ENCODE results near the gene PAEP.

Gene PAEP

DNA sequence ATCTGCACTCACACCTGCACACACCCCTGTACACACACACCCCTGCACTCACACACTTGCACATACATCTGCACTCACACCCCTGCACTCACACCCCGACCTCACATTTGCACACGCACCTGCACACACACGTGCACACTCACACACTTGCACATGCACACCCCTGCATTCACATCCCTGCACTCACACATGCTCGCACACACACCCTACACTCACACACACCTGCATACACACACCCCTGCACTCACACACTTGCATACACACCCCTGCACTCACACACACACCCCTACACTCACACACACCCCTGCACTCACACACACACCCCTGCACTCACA, 50.3 kb downstream of the PAEP start:
- no peak for TF ChIP-seq ZFX (IDR thresholded peaks at IDR 0.05)
- TF ChIP-seq, protein P1, sequence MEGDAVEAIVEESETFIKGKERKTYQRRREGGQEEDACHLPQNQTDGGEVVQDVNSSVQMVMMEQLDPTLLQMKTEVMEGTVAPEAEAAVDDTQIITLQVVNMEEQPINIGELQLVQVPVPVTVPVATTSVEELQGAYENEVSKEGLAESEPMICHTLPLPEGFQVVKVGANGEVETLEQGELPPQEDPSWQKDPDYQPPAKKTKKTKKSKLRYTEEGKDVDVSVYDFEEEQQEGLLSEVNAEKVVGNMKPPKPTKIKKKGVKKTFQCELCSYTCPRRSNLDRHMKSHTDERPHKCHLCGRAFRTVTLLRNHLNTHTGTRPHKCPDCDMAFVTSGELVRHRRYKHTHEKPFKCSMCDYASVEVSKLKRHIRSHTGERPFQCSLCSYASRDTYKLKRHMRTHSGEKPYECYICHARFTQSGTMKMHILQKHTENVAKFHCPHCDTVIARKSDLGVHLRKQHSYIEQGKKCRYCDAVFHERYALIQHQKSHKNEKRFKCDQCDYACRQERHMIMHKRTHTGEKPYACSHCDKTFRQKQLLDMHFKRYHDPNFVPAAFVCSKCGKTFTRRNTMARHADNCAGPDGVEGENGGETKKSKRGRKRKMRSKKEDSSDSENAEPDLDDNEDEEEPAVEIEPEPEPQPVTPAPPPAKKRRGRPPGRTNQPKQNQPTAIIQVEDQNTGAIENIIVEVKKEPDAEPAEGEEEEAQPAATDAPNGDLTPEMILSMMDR (conservative IDR thresholded peaks at IDR 0.05): no peak
- no peak overlapping the region for H3K27ac ChIP-seq

DNA sequence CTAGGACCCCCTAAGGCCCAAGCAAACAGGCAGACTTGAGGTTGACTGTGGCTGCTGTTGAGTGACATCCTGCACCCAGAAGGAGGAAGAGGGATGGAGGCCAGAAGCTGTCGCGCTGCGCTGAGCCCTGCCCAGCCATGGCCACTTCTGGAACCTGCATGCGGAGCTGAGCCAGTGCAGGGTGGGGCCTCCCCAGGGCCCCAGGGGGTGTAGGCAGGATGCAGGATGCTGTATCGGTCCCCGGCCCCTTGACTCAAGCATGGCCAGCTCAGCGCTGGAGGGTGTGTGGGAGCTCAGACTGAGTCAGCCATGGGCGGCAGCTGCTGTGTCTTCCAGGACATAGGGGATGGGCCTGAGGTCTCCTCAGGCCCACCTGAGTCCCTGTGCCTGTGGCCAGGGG, 50.9 kb downstream of the PAEP start:
- no peak overlapping the region for H3K27ac ChIP-seq
- no peak for TF ChIP-seq ZFX (IDR thresholded peaks at IDR 0.05)
- TF ChIP-seq, protein P1 (conservative IDR thresholded peaks at IDR 0.05): no peak

DNA sequence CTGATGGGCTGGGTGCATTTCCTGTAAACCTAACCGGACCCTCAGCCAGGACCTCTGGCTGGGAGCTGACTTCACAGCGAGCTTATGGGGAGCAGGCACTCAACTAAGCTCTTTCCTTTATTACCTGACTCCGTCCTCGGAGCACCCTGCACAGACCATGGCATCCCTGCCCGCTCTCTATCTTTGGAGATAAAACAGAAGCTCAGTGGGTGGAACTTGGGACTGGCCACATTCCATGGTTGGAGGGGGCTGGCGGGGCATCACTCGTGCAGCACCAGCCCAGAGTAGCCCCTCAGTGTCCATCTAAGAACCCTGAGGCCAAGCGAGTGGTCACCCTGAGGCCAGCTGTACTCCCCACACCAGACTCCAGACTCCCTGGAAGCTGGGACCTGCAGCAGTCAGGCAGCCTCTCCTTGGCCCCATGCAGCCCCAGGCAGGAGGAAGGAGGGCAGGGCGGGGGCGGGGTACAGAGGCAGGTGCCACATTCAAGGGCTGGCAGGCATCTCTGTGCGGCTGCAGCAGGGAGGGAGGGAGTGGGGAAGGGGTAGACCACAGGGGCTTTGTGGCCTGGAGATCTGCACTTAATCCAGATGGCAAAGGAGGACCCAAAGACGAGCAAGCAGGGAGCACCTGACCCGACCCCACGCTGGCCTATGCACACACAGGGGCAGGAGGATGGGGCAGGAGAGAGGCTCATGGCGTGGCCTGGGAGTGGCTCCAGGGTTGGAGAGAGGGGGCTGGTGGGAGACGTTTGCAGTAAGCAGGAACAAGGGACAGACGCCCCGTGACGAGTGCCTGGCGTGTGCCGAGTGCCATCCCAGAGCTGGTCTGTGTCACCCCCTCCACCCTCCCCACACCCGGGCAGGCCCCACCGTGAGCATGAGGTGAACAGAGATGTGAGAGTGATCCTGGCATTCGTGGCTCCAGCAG, 51.7 kb downstream of the PAEP start:
- no peak overlapping the region for H3K27ac ChIP-seq
- TF ChIP-seq ZFX (IDR thresholded peaks at IDR 0.05): no peak
- TF ChIP-seq, protein P1 (conservative IDR thresholded peaks at IDR 0.05): no peak

DNA sequence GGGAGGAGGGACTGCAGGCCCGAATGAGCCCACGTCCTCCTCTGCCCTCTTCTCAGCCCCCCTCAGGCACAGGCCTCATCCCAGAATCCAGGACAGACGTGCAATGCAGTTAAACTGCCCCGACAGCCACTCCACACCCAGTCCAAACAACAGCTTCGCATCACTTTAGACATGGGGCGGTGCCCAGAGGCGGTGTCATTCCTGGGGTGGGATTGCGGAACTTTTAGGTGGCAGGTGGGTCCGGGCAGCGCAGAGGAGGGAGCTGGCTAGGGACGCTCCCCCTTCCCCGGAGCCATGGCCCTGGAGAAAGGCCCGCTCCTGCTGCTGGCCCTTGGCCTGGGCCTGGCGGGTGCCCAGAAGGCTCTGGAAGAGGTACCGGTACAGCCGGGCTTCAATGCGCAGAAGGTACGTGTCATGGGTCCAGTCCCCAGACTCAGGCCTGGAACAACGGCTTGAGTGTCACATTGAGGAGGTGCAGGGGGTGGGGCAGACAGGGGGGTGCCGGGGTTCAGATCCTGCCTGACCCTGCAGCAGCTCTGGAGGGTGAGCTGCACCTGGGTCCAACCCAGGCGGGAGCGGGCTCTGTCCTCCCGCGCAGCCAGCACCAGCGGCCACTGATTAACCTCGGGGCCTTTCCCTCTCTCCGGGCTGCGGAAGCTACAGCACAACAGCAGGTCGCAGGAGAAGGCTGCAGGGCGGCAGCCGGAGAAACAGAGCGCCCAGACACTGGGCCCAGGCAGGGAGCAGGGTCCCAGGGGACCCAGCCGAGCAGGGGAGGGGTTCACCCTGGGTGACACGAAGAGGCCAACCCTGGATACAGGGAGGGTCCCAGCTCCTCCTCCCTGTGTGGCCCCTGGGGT, 52.6 kb downstream of the PAEP start:
- TF ChIP-seq, protein P1 (conservative IDR thresholded peaks at IDR 0.05): no peak
- TF ChIP-seq ZFX (IDR thresholded peaks at IDR 0.05): no peak

DNA sequence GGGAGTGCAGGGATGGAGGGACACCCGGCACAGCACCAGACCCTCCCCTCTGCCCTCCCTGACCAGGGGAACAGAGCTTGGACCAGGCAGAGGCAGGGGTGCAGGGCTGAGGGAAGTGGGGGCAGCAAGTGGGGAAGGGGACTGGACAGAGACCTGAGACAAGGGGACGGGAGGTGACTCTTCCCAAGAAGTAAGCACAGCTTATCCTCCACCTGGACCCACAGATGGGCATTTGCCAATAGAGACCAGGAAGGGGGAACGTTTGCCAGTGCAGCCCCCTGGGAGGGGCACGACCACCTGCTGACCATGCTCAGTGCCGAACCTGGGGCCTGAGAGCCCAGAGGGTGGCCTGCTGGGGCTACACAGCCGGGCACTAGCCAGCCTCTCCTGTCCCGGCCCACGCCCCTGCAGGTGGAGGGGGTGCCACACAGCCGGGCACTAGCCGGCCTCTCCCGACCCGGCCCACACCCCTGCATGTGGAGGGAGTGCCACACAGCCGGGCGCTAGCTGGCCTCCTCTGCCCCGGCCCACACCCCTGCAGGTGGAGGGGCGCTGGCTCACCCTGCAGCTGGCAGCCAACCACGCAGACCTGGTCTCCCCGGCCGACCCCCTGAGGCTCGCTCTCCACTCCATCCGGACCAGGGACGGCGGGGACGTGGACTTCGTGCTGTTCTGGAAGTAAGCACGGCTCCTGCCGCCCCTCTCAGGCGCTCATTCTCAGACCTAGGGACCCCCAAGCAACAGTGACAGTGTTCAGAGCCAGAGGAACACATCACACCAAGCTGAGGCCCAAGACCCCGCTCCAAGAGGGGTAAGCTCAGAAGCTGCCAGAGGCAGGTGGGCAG, 53.5 kb downstream of the PAEP start:
- TF ChIP-seq ZFX (IDR thresholded peaks at IDR 0.05): no peak
- TF ChIP-seq, protein P1 (conservative IDR thresholded peaks at IDR 0.05): no peak
- no peak overlapping the region for H3K27ac ChIP-seq

More for the DNA sequence above, 52.6 kb downstream of the PAEP start:
- no peak overlapping the region for H3K27ac ChIP-seq

DNA sequence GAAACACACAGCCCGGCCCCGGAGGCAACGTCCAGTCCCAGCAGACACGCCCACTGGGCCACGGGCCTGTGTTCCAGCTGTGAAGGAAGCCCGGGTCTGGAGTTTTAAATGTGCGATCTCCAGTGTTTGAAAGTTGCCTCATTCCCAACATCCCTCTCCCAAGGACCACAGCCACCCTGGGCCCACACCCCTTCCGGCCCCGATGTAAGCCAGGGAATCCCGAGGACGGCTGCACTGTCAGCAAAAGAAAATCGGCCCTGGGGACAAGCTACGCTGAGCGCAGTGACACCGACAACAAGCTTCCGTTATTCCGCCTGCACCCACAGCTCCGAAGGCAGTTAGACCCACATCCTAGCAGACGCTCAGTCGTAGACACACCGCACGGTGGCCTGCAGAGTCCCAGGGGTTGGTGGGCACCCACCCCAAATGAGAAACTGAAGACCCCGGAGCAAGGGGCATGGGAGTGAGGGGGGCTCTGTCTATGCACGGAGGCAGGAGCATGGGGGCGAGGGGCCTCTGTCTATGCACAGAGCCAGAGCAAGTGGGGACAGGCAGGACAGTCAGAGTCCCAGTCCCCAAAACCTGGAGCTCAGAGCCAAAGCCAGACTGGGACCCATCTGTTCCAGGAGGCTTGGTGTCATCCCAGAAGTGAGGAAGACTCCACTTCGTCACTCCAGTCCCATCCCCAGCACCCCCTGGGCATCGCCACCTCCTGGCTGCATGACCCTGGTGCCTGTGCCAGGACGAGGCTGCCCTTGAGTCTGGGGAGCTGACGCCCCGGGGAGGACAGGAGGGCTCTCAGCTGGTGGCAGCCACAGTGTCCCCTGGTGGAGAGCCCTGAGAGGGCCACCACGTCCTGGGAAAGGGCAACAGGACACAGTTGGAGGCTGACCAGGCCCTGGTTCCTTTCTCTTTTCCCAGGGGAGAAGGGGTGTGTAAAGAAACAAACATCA, 54.4 kb downstream of the PAEP start:
- TF ChIP-seq, protein P1 (conservative IDR thresholded peaks at IDR 0.05): no peak; the same call in 1 of the 2 replicates
- TF ChIP-seq ZFX (IDR thresholded peaks at IDR 0.05): no peak
- H3K27ac ChIP-seq: no peak overlapping the region
